Adipose tissue (tissue), 3 donors: Measurements from ENCODE around the gene APOBEC3C. TPM values are rescaled to one million over a fixed set of nuclear protein-coding genes. Genes with fewer than 3 reads are reported as not detected.
"Not testable (repeated sequence)": the region's sequence is repeated elsewhere in the genome, so short reads cannot be mapped to it uniquely, and the experiment has no call there.

Source experiments
- H3K27ac ChIP-seq: one replicate; pipeline ENCODE4 v1.5.1; 2013; ENCODE audit warnings: low read depth, low read length
- WGBS, 3 donors: extraction: QIAGEN DNeasy Blood & Tissue Kit; methylation state at CpG; one replicate each; pipeline ENCODE4 v1.1.7; 2013; 5-methylcytosine and 5-hydroxymethylcytosine counted together
- polyA plus RNA-seq, 3 donors: library from polyadenylated mRNA; stranded (reverse); fragments of 200-250 nt; gene quantifications; one replicate each; pipeline ENCODE4 v1.2.3, GENCODE V29; 2013
- donor health status: healthy with polysubstance abuse.
- donor health status: Bipolar disorder and iron deficiency.
- donor health status: healthy.

APOBEC3C gene
- polyA plus RNA-seq, 3 donors = 3.7 to 21.0 (median 6.5) TPM

GRCh38 chr22:38981005-38981991 lies 32.8 kb upstream of the APOBEC3C start:
- 17 to 23% (median 21%) methylated on average over 27 of the region's 27 CpGs for WGBS, 3 donors
- H3K27ac ChIP-seq = no peak overlapping the region

DNA sequence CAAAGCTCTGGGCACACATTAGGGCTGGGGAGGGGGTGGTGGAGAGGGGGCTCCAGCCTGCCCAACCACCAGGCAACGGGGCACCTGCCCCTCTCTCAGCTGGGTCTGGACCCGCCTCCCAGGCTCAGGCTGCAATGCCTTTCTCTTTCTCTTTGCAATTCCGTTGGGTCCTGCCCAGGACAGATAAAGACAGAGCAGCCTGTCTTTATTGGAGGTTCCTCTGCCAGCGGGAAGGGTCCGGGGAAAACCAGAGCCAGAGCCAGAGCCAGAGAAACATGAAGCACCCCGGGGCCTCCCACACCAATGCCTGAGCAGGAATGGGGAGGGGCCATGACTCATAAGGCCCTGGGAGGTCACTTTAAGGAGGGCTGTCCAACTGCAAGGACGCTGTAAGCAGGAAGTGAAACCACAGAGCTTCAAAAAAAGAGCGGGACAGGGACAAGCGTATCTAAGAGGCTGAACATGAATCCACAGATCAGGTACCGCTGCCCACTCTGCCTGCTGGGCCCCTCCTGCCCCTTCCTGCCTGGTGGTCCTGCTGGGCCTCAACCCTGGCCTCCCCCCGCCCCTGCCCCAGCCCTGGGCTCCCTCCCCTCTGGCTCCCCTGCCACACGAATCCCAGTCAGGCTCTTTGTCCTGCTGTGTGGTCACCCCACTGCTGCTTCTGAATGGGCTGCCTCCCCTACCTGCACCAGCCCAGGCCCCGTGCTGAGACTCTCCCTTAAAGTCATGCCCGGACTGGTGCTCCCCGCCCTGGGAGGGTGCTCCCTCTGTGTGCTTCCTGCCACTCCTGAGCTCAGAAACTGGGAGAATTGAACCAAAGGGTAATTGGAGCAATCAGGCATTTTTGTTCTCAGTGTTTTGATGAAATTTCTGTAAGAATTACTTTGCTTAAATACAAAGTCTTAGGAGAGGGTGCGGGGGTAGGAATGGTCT lies 31.8 kb upstream of the APOBEC3C start, which contains the start of gene APOBEC3B:
TSS of gene APOBEC3B (plus strand) at position 356 of the 936 bp plus-strand sequence. CDS start at position 463, 107 bp downstream.
- no peak within 1 kb of the TSS for H3K27ac ChIP-seq
- WGBS, 3 donors = 10 to 12% (median 10%) methylated on average over 13 to 16 of the region's 16 CpGs

- WGBS, 3 donors = 87 to 95% (median 93%) methylated on average over 2 of the region's 2 CpGs
- no peak overlapping the region for H3K27ac ChIP-seq
Observed at GRCh38 chr22:38984224-38984623, 29.8 kb upstream of the APOBEC3C start.

DNA sequence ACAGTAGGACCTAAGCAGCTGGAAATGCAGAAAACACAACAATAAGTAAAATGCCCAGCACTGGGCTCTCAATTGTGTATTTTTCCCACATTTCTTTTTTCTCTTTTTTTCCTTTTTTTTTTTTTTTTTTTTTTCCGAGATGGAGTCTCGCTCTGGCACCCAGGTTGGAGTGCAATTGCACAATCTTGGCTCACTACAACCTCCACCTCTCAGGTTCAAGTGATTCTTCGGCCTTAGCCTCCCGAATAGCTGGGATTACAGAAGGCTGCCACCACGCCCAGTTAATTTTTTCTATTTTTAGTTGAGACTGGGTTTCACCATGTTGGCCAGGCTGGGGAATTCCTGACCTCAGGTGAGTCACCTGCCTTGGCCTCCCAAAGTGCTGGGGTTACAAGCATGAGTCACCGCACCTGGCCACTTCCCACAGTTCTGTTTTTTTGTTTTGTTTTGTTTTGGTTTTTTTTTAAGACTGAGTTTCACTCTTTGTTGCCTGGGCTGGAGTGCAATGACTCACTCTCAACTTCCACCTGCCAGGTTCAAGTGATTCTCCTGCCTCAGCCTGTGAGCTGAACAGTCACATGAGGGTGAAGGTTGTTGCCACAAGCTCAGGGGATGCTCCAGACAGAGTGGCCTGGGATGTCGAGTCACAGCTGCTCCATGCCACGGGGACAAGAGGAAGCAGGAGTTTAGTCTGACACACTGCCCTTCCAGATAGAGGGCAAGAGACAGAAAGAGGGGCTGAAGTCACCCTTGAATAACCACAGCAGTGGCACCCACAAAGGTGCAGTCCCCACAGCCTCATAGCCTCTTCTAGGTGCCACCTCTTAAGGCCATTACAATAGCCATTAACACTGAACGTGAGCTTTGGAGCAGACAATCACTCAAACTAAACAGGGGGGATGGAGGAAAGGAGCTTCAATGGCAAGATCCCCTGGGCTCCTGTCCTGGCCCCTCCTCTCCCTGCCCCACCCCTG lies 29.0 kb upstream of the APOBEC3C start:
- not testable (repeated sequence) for H3K27ac ChIP-seq
- WGBS, 3 donors = 30 to 81% (median 80%) methylated on average over 8 to 9 of the region's 9 CpGs

DNA sequence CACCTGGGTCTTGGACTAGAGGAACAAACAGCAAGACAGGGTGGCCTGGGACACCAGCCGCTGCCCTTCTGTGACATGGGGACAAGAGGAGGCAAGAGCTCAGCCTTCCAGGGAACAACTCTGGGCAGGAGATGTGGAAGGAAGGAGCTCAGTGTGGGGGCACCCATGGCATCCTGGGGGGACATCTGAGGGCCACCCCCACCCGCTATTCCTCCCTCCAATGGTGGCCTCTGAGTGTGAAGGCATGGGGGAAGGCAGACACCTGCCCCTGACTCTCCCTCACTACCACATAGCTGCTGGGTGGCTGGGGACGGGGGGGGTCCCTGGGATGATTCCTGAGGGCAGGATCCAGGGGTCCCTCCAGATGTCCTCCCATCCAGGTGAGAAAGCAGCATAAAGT lies 27.4 kb upstream of the APOBEC3C start:
- 92 to 97% (median 97%) methylated on average over 3 of the region's 3 CpGs for WGBS, 3 donors

GRCh38 chr22:38987171-38987895 lies 26.7 kb upstream of the APOBEC3C start:
- WGBS, 3 donors = 83 to 89% (median 86%) methylated on average over 8 of the region's 8 CpGs
- H3K27ac ChIP-seq = no peak overlapping the region

More for the DNA sequence above, 27.4 kb upstream of the APOBEC3C start:
- H3K27ac ChIP-seq = no peak overlapping the region

DNA sequence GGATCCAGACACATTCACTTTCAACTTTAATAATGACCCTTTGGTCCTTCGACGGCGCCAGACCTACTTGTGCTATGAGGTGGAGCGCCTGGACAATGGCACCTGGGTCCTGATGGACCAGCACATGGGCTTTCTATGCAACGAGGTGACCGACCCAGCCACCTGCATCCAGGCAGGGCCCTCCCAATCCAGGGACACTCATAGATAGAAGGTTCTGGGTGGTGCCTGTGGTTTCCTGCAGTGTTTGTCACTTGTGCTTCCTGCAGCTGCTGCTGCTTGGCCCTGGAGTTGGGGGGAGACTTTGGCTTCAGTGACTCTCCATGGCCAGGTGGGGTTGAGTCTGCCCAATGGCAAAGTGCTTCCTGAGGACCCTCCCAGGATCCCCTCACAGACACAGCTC lies 24.6 kb upstream of the APOBEC3C start:
- 86 to 93% (median 87%) methylated on average over 6 of the region's 6 CpGs for whole genome bisulfite sequencing, 3 donors
- H3K27ac ChIP-seq = no peak overlapping the region

DNA sequence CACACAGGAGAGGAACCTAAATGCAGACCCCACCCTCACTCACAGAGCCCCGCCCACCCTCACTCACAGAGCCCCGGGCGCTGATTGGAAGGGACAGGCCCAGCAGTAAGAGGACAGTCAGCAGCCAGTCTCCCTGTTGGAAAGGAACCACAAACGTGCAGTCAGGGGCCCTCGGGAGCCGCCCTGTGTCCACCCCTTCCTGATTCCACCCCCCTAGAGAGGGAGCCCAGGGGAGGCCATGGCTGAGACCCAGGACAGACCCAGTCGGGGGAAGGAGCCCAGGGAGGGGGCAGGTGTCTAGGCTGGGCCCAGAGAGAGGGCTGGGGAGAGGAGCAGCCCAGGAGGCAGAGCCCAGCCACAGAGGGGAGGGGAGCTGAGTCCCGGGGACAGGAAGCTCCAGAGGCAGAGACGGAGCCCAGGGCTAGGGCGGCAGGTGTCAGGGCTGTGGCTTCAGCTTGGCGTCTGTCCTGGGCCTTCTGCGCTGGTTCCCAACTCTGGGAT lies 21.1 kb upstream of the APOBEC3C start:
- H3K27ac ChIP-seq = not testable (repeated sequence)
- WGBS, 3 donors = 18 to 33% (median 21%) methylated on average over 6 to 10 of the region's 12 CpGs

DNA sequence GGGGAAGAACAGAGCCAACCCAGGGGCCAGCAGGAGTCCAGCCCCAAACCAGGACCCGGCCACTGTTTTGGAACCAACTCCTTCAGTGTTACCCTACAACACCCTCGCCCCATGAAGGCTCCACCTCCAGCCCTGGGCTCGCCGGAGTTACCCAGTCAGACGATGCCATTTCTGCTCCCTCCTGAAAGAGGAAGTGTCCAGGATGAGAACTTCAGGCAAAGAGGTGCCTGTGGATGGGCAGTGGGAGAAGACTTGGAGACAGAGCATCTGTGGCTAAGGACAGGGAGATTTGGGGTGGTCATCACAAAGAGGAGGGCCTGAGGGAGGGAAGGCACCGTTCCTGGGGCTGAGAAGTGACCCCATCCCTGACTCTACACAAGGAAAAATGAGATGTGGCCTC lies 18.0 kb upstream of the APOBEC3C start:
- H3K27ac ChIP-seq = no peak overlapping the region
- WGBS, 3 donors = 68 to 79% (median 70%) methylated on average over 6 of the region's 6 CpGs

- H3K27ac ChIP-seq = no peak overlapping the region
- 82 to 88% (median 85%) methylated on average over 3 of the region's 3 CpGs for WGBS, 3 donors
Observed at GRCh38 chr22:38997518-38997917, 16.5 kb upstream of the APOBEC3C start.

- no peak overlapping the region for H3K27ac ChIP-seq
- 13% methylated on average over 7 of the region's 7 CpGs for WGBS, 3 donors
Observed at GRCh38 chr22:39003165-39003638, 10.9 kb upstream of the APOBEC3C start.

DNA sequence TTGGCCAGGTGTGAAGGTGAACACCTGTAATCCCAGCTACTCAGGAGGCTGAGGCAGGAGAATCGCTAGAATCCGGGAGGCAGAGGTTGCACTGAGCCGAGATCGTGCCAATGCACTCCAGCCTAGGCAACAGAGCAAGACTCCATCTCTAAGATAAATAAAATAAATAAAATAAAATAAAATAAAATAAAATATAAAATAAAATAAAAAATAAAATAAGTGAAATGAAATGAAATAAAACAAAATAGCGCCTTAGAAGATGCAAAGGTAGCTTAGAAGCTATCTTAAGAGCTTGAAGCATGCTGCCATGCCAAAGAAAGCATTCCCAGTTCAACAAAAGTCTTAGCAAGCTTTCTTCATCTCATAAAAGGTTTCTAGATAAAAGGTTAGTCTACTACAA lies 6.9 kb upstream of the APOBEC3C start:
- no peak overlapping the region for H3K27ac ChIP-seq
- WGBS, 3 donors = 96 to 99% (median 99%) methylated on average over 5 of the region's 5 CpGs

DNA sequence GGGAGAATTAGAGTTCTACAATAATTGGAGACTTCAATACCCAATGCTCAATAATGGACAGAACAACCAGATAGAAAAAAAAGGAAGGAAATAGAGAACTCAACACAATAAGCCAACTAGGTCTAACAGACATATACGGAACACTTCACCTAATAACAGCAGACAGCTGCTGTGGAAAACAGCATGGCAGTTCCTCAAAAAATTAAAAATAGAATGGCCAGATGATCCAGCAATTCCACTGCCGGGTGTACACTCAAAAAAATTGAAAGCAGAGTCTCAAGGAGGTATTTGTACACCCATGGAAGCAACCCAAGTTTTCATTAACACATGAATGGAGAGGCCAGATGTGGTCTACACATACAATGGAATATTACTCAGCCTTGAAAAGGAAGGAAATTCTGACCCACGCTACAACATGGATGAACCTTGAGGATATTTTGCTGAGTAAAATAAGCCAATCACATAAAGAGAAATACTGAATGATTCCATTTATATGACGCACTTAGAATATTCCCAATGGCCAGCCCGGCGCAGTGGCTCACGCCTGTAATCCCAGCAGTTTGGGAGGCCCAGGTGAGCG lies 5.7 kb upstream of the APOBEC3C start:
- 77 to 91% (median 81%) methylated on average over 8 of the region's 8 CpGs for WGBS, 3 donors
- H3K27ac ChIP-seq = not testable (repeated sequence)

- 75 to 85% (median 78%) methylated on average over 15 of the region's 15 CpGs for WGBS, 3 donors
- no peak overlapping the region for H3K27ac ChIP-seq
Observed at GRCh38 chr22:39010946-39011345, 3.1 kb upstream of the APOBEC3C start.

- 80 to 86% (median 83%) methylated on average over 29 of the region's 29 CpGs for WGBS, 3 donors
- no peak overlapping the region for H3K27ac ChIP-seq
Observed at GRCh38 chr22:39012533-39013511, 1.2 kb upstream of the APOBEC3C start.
